GM23338 (cell line): ENCODE data around the gene TMEM25. TPM values are rescaled to one million over a fixed set of nuclear protein-coding genes. Genes with fewer than 3 reads are reported as not detected.
A peak's percentile ranks its signal among the peaks of the same experiment; 100 is the strongest.

Source experiments
- ATAC-seq: fragments of 200-7000 bp; cut with Tn5 transposase; 3 replicates; pipeline ENCODE4 v1.9.1; 2020
- DNase-seq: peaks from one replicate; pipeline ENCODE4 v3.0.0-alpha.2; 2015; ENCODE audit warnings: low spot score
- H2AFZ ChIP-seq: fragments of 200-600 bp; sonication (generic); 2 replicates; pipeline ENCODE4 v1.8.0; 2016; ENCODE audit warnings: antibody characterized with exemption, mild to moderate bottlenecking, moderate library complexity
- H3F3A ChIP-seq: fragments of 200-600 bp; sonication (generic); replicated peaks from 2 replicates; pipeline ENCODE4 v1.8.0; 2017; ENCODE audit warnings: antibody characterized with exemption, mixed run types, low read depth
- H3K27ac ChIP-seq: fragments of 200-600 bp; sonication (generic); 2 replicates; pipeline ENCODE4 v1.6.1; 2016; ENCODE audit warnings: low read depth
- H3K27me3 ChIP-seq: fragments of 200-600 bp; sonication (generic); 2 replicates; pipeline ENCODE4 v1.8.0; 2016; ENCODE audit warnings: mild to moderate bottlenecking, mixed run types, moderate library complexity; ENCODE audit not compliant: insufficient read depth
- H3K36me3 ChIP-seq: fragments of 200-600 bp; sonication (generic); 2 replicates; pipeline ENCODE4 v1.8.0; 2016; ENCODE audit warnings: mild to moderate bottlenecking; ENCODE audit not compliant: insufficient read depth
- H3K4me1 ChIP-seq: fragments of 200-600 bp; sonication (generic); 2 replicates; pipeline ENCODE4 v1.8.0; 2016; ENCODE audit warnings: mild to moderate bottlenecking, moderate library complexity; ENCODE audit not compliant: insufficient read depth
- H3K4me2 ChIP-seq: fragments of 200-600 bp; sonication (generic); 2 replicates; pipeline ENCODE4 v1.7.1; 2017; ENCODE audit warnings: mixed run types
- H3K4me3 ChIP-seq: fragments of 200-600 bp; sonication (generic); 2 replicates; pipeline ENCODE4 v1.6.1; 2016; ENCODE audit warnings: mixed run types
- H3K79me2 ChIP-seq: fragments of 200-600 bp; sonication (generic); replicated peaks from 2 replicates; pipeline ENCODE4 v1.8.0; 2017; ENCODE audit warnings: mild to moderate bottlenecking; ENCODE audit not compliant: insufficient read depth
- H3K9me2 ChIP-seq: fragments of 200-600 bp; sonication (generic); 2 replicates; pipeline ENCODE4 v1.8.0; 2017; ENCODE audit not compliant: insufficient read depth
- H4K20me1 ChIP-seq: fragments of 200-600 bp; sonication (generic); replicated peaks from 2 replicates; pipeline ENCODE4 v1.8.0; 2017; ENCODE audit warnings: mild to moderate bottlenecking; ENCODE audit not compliant: insufficient read depth
- H3K27ac Mint-ChIP-seq: 2 replicates; pipeline ENCODE4 v1.8.0; 2020; ENCODE audit warnings: inconsistent platforms, mild to moderate bottlenecking, moderate library complexity, mixed read lengths
- H3K27me3 Mint-ChIP-seq: 3 replicates; pipeline ENCODE4 v1.8.0; 2022; ENCODE audit warnings: low read depth, mild to moderate bottlenecking, moderate library complexity, mixed read lengths, inconsistent platforms; ENCODE audit not compliant: insufficient read depth, poor library complexity
- H3K36me3 Mint-ChIP-seq: 3 replicates; pipeline ENCODE4 v1.8.0; 2021; ENCODE audit warnings: low read depth, mild to moderate bottlenecking, inconsistent platforms, moderate library complexity, mixed read lengths
- H3K4me1 Mint-ChIP-seq: 3 replicates; pipeline ENCODE4 v1.8.0; 2020; ENCODE audit warnings: mild to moderate bottlenecking, inconsistent platforms, mixed read lengths
- H3K4me3 Mint-ChIP-seq: 3 replicates; pipeline ENCODE4 v1.8.0; 2021; ENCODE audit warnings: moderate library complexity, mild to moderate bottlenecking, inconsistent platforms, mixed read lengths
- H3K9me3 Mint-ChIP-seq: 3 replicates; pipeline ENCODE4 v1.8.0; 2020; ENCODE audit warnings: moderate library complexity, mild to moderate bottlenecking, inconsistent platforms, mixed read lengths
- CREB1 ChIP-seq: fragments of 250-450 bp; sonication (Bioruptor Pico); IDR thresholded peaks from 2 replicates; pipeline ENCODE4 v1.5.0; 2020; ENCODE audit warnings: low read depth, mild to moderate bottlenecking, moderate library complexity
- ETS1 ChIP-seq: IDR thresholded peaks from 2 replicates; pipeline ENCODE4 v1.6.1; 2016; ENCODE audit warnings: antibody characterized with exemption
- EZH2 ChIP-seq: fragments of 200-600 bp; sonication (generic); IDR thresholded peaks from one replicate; pipeline ENCODE4 v1.8.0; 2017; ENCODE audit warnings: antibody characterized with exemption, mild to moderate bottlenecking, low read depth; ENCODE audit not compliant: unreplicated experiment
- EZH2phosphoT487 ChIP-seq: fragments of 200-600 bp; sonication (generic); IDR thresholded peaks from one replicate; pipeline ENCODE4 v1.8.1; 2018; ENCODE audit warnings: antibody characterized with exemption; ENCODE audit not compliant: unreplicated experiment
- JUNB ChIP-seq: IDR thresholded peaks from one replicate; pipeline ENCODE4 v1.6.1; 2016; ENCODE audit warnings: antibody characterized with exemption; ENCODE audit not compliant: unreplicated experiment
- NANOG ChIP-seq: IDR thresholded peaks from 2 replicates; pipeline ENCODE4 v1.6.1; 2016; ENCODE audit warnings: antibody characterized with exemption, borderline replicate concordance
- POLR2AphosphoS5 ChIP-seq: IDR thresholded peaks from 2 replicates; pipeline ENCODE4 v1.6.1; 2016; ENCODE audit warnings: antibody characterized with exemption, low read depth
- REST ChIP-seq: IDR thresholded peaks from one replicate; pipeline ENCODE4 v1.6.1; 2018; ENCODE audit warnings: antibody characterized with exemption; ENCODE audit not compliant: unreplicated experiment
- STAT1 ChIP-seq: IDR thresholded peaks from one replicate; pipeline ENCODE4 v1.6.1; 2016; ENCODE audit warnings: antibody characterized with exemption; ENCODE audit not compliant: unreplicated experiment
- ZNF114 ChIP-seq: fragments of 250-450 bp; sonication (Bioruptor Pico); IDR thresholded peaks from 2 replicates; pipeline ENCODE4 v1.5.0; 2020; ENCODE audit warnings: mild to moderate bottlenecking, moderate library complexity
- ZNF331 ChIP-seq: fragments of 250-450 bp; sonication (Bioruptor Pico); IDR thresholded peaks from 2 replicates; pipeline ENCODE4 v1.5.0; 2020; ENCODE audit warnings: low read depth, mild to moderate bottlenecking, moderate library complexity
- polyA plus RNA-seq: library from polyadenylated mRNA; unstranded; fragments of >200 nt; fragmentation: Nextera tagmentation; extraction: Ambion mirVana; gene quantifications from 2 replicates; pipeline ENCODE4 v1.2.1, GENCODE V29; 2016
- total RNA-seq: library from RNA; depleted of rRNA; stranded (reverse); fragments of >200 nt; shearing (Covaris generic); gene quantifications from 2 replicates; pipeline ENCODE4 v1.2.3, GENCODE V29; 2014
- TF ChIP-seq, protein P1 (sequence below): fragments of 250-450 bp; sonication (Bioruptor Pico); IDR thresholded peaks from 2 replicates; pipeline ENCODE4 v1.5.0; 2020; ENCODE audit warnings: mild to moderate bottlenecking, moderate library complexity

The TMEM25 gene
- total and polyA plus RNA-seq, 2 experiments from 2014 or later, result 11.7 to 17.7 TPM

GRCh38 chr11:118572061-118572980 is 41.3 kb downstream of the TMEM25 start, which contains the start of gene ARCN1 (continued):
- peak; percentile 55; the same call in 1 of the 2 replicates for TF ChIP-seq ETS1
- no peak for TF ChIP-seq ZNF114 (CRISPR knock-in tag)
- TF ChIP-seq STAT1, result no peak
- TF ChIP-seq POLR2AphosphoS5, result peak; percentile 91
- no peak for TF ChIP-seq EZH2phosphoT487
- TF ChIP-seq REST, result no peak
- no peak for TF ChIP-seq ZNF331 (CRISPR knock-in tag)

DNA sequence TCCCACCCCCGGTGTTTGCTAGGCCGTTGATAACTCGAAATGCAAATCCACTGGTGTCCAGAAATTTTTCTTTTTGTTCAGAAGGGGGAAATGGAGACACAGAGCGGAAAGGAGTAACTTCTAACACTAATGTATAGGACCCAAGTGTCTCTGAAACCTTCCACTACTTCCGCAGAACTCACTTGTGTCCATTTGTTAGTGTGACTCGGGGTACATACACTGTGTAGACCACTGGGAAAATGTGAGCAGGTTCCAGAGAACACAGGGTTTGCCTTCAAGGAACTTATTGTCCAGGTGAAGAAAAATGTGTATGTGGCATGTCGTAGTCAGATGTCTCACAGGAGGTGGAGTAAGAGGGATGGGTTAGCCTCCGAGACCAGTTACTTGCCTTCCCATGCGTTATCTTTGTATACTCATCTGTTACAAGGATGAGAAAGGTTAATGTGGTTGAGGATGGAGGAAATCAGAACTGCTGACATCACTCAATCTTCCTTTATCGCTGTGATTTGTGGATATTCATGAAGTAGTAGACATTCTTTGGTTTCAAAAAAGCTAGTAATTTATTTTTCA is 42.1 kb downstream of the TMEM25 start:
- Histone ChIP-seq H4K20me1 (peaks cover 41% of the 10 kb centered on the region), H3K27me3 (no peaks in the 10 kb centered on the region), H3K4me2 (peak overlapping the region; percentile 99), H2AFZ (peak overlapping the region; percentile 81; the same call in 1 of the 2 replicates), H3K36me3 (no peaks in the 10 kb centered on the region), H3K27ac (peak overlapping the region; percentile 93), H3K79me2 (peaks cover 57% of the 10 kb centered on the region), H3K4me3 (peak overlapping the region; percentile 98), H3F3A (peaks cover 2% of the 10 kb centered on the region; the same call in 1 of the 2 replicates), H3K4me1 (peaks cover 6% of the 10 kb centered on the region), H3K9me2 (no peaks in the 10 kb centered on the region)
- no peaks in the 10 kb centered on the region for H3K36me3 Mint-ChIP-seq
- peaks cover 4% of the 10 kb centered on the region for H3K27me3 Mint-ChIP-seq
- ATAC-seq (peak; percentile 9; the same call in 1 of the 3 replicates), DNase-seq (peak; percentile 12)
- H3K4me1 Mint-ChIP-seq, result peaks cover 7% of the 10 kb centered on the region; the same call in 2 of the 3 replicates
- peak overlapping the region; percentile 39 for H3K27ac Mint-ChIP-seq
- peak overlapping the region; percentile 91 for H3K4me3 Mint-ChIP-seq
- H3K9me3 Mint-ChIP-seq, result no peaks in the 10 kb centered on the region
- TF ChIP-seq EZH2 (no peak), ZNF331 (CRISPR knock-in tag) (no peak), CREB1 (CRISPR knock-in tag) (no peak), NANOG (no peak), JUNB (no peak), POLR2AphosphoS5 (no peak)
- TF ChIP-seq, protein P1, sequence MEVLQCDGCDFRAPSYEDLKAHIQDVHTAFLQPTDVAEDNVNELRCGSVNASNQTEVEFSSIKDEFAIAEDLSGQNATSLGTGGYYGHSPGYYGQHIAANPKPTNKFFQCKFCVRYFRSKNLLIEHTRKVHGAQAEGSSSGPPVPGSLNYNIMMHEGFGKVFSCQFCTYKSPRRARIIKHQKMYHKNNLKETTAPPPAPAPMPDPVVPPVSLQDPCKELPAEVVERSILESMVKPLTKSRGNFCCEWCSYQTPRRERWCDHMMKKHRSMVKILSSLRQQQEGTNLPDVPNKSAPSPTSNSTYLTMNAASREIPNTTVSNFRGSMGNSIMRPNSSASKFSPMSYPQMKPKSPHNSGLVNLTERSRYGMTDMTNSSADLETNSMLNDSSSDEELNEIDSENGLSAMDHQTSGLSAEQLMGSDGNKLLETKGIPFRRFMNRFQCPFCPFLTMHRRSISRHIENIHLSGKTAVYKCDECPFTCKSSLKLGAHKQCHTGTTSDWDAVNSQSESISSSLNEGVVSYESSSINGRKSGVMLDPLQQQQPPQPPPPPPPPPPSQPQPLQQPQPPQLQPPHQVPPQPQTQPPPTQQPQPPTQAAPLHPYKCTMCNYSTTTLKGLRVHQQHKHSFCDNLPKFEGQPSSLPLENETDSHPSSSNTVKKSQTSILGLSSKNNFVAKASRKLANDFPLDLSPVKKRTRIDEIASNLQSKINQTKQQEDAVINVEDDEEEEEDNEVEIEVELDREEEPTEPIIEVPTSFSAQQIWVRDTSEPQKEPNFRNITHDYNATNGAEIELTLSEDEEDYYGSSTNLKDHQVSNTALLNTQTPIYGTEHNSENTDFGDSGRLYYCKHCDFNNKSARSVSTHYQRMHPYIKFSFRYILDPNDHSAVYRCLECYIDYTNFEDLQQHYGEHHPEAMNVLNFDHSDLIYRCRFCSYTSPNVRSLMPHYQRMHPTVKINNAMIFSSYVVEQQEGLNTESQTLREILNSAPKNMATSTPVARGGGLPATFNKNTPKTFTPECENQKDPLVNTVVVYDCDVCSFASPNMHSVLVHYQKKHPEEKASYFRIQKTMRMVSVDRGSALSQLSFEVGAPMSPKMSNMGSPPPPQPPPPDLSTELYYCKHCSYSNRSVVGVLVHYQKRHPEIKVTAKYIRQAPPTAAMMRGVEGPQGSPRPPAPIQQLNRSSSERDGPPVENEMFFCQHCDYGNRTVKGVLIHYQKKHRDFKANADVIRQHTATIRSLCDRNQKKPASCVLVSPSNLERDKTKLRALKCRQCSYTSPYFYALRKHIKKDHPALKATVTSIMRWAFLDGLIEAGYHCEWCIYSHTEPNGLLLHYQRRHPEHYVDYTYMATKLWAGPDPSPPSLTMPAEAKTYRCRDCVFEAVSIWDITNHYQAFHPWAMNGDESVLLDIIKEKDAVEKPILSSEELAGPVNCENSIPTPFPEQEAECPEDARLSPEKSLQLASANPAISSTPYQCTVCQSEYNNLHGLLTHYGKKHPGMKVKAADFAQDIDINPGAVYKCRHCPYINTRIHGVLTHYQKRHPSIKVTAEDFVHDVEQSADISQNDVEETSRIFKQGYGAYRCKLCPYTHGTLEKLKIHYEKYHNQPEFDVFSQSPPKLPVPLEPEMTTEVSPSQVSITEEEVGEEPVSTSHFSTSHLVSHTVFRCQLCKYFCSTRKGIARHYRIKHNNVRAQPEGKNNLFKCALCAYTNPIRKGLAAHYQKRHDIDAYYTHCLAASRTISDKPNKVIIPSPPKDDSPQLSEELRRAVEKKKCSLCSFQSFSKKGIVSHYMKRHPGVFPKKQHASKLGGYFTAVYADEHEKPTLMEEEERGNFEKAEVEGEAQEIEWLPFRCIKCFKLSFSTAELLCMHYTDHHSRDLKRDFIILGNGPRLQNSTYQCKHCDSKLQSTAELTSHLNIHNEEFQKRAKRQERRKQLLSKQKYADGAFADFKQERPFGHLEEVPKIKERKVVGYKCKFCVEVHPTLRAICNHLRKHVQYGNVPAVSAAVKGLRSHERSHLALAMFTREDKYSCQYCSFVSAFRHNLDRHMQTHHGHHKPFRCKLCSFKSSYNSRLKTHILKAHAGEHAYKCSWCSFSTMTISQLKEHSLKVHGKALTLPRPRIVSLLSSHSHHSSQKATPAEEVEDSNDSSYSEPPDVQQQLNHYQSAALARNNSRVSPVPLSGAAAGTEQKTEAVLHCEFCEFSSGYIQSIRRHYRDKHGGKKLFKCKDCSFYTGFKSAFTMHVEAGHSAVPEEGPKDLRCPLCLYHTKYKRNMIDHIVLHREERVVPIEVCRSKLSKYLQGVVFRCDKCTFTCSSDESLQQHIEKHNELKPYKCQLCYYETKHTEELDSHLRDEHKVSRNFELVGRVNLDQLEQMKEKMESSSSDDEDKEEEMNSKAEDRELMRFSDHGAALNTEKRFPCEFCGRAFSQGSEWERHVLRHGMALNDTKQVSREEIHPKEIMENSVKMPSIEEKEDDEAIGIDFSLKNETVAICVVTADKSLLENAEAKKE (CRISPR knock-in tag), result no peak
